Measurements from ENCODE around the gene NOD1. TPM values are rescaled to one million over a fixed set of nuclear protein-coding genes. Genes with fewer than 3 reads are reported as not detected.

NOD1 gene
- total and polyA plus RNA-seq, 2 of the 8 experiments (the other 6 are each of a cell fraction or from before 2014, with no cell fraction given) = 3.8 to 6.5 TPM

GRCh38 chr7:30413864-30414263, 64.7 kb downstream of the NOD1 start:
- Histone ChIP-seq H3K4ac (replicated peaks; ENCODE audit: insufficient read length, low read depth, low read length) (no peak overlapping the region), H4K20me1 (replicated peaks in 1 of 2; ENCODE audit: control insufficient read depth in 1 of 2, insufficient read depth in 2 of 2, low read length in 2 of 2) (no peaks in the 10 kb centered on the region), H3K27me3 (replicated peaks in 1 of 4; ENCODE audit: control insufficient read depth in 3 of 4, extremely low read depth in 1 of 4, insufficient read depth in 3 of 4, low read length in 3 of 4) (no peaks in the 10 kb centered on the region), H2AK5ac (ENCODE audit: low read depth, low read length) (no peak overlapping the region), H3K4me3 (ENCODE audit: extremely low read depth in 1 of 4, insufficient read depth in 2 of 4, low read depth in 3 of 4, low read length in 4 of 4) (no peak overlapping the region), H3K79me2 (ENCODE audit: control insufficient read depth in 1 of 2, insufficient read depth in 2 of 2, low read length in 2 of 2) (no peaks in the 10 kb centered on the region), H2BK5ac (ENCODE audit: low read depth, low read length) (no peak overlapping the region), H2AFZ (ENCODE audit: low read length) (0 out of 2 replicates have a peak overlapping the region, but pooled peaks have one; percentile 48), H3K4me2 (ENCODE audit: insufficient read depth in 1 of 2, low read depth in 2 of 2, low read length in 2 of 2) (no peak overlapping the region), H3K9me3 (ENCODE audit: insufficient read depth in 2 of 2, low read depth in 1 of 2, low read length in 1 of 2) (no peaks in the 10 kb centered on the region), H3K4me1 (replicated peaks in 1 of 4; ENCODE audit: control insufficient read depth in 3 of 4, insufficient read depth in 4 of 4, low read length in 3 of 4) (peaks cover 0 to 5% (median 3%) of the 10 kb centered on the region in 4 experiments; a peak in 3 of 7 replicates), H3K14ac (ENCODE audit: insufficient read length) (no peak overlapping the region), H2BK15ac (ENCODE audit: low read length) (no peak overlapping the region), H2BK20ac (ENCODE audit: low read length) (no peak overlapping the region), H2BK120ac (replicated peaks; ENCODE audit: low read depth, low read length) (no peak overlapping the region), H3K79me1 (ENCODE audit: low read depth, low read length) (no peaks in the 10 kb centered on the region), H4K8ac (ENCODE audit: extremely low read depth, insufficient read depth, low read length) (no peak overlapping the region), H4K5ac (ENCODE audit: insufficient read length, low read depth, low read length) (no peak overlapping the region), H2BK12ac (ENCODE audit: low read depth, low read length) (no peak overlapping the region), H3K18ac (ENCODE audit: extremely low read depth, low read length) (no peak overlapping the region), H3K27ac (ENCODE audit: low read depth, low read length) (no peak overlapping the region), H3K23ac (ENCODE audit: insufficient read length) (no peak overlapping the region), H3K9ac (replicated peaks in 1 of 4; ENCODE audit: extremely low read depth in 1 of 4, low read depth in 3 of 4, low read length in 3 of 4) (no peak overlapping the region; a peak in 1 of 7 replicates), H4K91ac (replicated peaks; ENCODE audit: insufficient read length, low read length) (no peak overlapping the region), H3K23me2 (ENCODE audit: low read depth, low read length) (no peaks in the 10 kb centered on the region), H3K56ac (replicated peaks; ENCODE audit: insufficient read length, low read depth, low read length) (no peak overlapping the region), H3K36me3 (ENCODE audit: control insufficient read depth in 2 of 4, insufficient read depth in 4 of 4, low read length in 3 of 4) (peaks cover 0 to 5% (median 0%) of the 10 kb centered on the region in 4 experiments; a peak in 1 of 8 replicates)
- ChIA-PET POLR2A (ENCODE audit: partially characterized antibody) (no interaction called here), CTCF (ENCODE audit: partially characterized antibody) (interaction anchor here (0.7 to 4.9 kb wide), 8 partner anchors 17 to 251 kb away, joined by 3 to 50 read pairs (median 3); partner anchors contain the start of gene NOD1)
- FAIRE-seq = no peak
- WGBS, 2 experiments (ENCODE audit: extremely low coverage in 1 of 2, insufficient coverage in 1 of 2, insufficient read length in 1 of 2, insufficient replicate concordance in 2 of 2, low coverage in 1 of 2, low lambda C conversion rate in 2 of 2, missing lambda C conversion rate in 1 of 2) = 95% methylated on average over 7 of the region's 7 CpGs; no CpG with 5 or more reads in 1 of the 2 experiments
- DNase-seq (ENCODE audit: low read depth in 1 of 2, low spot score in 2 of 2) = peak in 1 of 2 experiments; percentile 44
- TF ChIP-seq ATF2 (IDR thresholded peaks at IDR 0.05; ENCODE audit: low read length) (no peak), CBX8 (IDR thresholded peaks at IDR 0.05; ENCODE audit: borderline replicate concordance, low read depth, low read length) (no peak), CTCF (IDR thresholded peaks at IDR 0.05; ENCODE audit: control extremely low read depth in 1 of 3, insufficient read depth in 1 of 3, low read depth in 1 of 3, low read length in 3 of 3) (no peak)

Measured in H1 (cell line).